Measurements from ENCODE around the gene SF3B3.
"Not testable (repeated sequence)": the region's sequence is repeated elsewhere in the genome, so short reads cannot be mapped to it uniquely, and the experiment has no call there.

Gene SF3B3

DNA sequence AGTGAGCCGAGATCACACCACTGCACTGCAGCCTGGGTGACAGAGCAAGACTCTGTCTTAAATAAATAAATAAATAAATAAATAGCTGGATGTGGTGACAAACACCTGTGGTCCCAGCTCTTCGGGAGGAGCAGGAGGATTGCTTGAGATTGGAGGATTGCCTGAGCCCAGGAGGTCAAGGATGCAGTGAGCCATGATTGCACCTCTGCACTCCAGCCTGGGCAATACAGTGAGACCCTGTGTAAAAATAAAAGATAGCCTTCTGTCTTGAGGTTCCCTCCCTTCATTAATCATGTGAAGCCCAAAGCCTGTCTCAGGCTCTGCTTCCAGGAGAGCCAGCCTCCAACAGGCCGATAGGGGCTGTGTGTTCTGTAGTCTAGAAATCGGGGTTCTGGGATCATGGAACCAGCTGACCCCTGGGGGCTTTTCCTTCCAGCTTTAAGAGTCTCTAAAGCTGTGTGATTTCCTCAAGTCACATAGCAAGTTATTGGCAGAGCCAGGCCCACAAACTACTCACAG, 88.2 kb downstream of the SF3B3 start:
- in situ Hi-C loops (cut with MboI; ENCODE audit: low sequenced_read_pairs) = no loop called here

GRCh38 chr16:70612931-70613330, 89.3 kb downstream of the SF3B3 start:
- in situ Hi-C loops (cut with MboI; ENCODE audit: low sequenced_read_pairs) = no loop called here

DNA sequence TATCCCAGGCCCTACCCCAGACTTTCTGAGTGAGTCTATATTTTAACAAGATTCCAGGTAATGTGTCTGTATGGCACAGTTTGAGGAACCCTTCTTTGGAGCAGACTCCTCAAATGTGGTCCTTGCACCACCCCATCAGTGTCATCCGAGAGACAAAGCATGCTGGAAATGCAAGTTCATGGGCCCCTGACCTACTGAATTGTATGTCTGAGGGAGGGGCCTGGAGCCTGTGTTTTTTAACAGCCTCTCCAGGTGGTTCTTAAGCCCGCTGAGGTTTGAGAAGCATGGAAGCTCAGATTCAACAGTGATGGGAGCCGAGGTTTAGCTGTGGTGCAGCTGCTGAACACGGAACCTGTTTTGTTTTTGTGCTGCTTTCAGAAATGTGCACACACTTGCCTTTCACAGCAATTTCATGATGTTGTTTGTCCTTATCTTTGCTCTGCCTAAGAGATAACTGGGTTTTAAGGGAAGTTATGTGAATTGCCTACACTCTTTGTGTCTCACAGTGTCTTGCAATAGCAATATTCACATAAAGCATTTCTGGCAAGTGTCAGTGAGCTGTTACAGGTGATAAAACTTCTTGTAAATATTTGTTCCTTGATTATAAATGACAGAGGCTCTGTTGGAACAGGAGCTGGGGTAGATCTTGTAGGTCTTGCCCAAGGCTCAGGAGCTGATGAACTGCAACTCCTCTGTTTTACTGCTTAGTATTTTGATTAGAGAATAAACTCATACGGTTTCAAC, 90.8 kb downstream of the SF3B3 start:
- in situ Hi-C loops (cut with MboI; ENCODE audit: low sequenced_read_pairs) = no loop called here

GRCh38 chr16:70615945-70616344, 92.3 kb downstream of the SF3B3 start:
- in situ Hi-C loops (cut with MboI; ENCODE audit: low sequenced_read_pairs) = no loop called here

DNA sequence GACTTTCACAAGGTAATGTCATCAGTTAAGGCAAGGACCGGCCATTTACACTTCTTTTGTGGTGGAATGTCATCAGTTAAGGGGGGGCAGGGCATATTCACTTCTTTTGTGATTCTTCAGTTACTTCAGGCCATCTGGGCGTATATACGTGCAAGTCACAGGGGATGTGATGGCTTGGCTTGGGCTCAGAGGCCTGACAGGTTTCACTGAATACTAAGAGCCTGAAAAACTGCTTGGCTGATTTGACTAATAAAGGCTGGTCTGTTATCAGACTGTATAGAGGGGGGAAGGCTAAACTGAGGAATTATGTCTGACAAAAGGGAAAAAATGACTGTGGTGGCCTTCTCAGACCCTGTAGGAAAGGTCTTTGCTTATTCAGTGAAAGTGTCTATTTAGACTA, 98.2 kb downstream of the SF3B3 start:
- in situ Hi-C loops (cut with MboI; ENCODE audit: low sequenced_read_pairs) = not testable (repeated sequence)
